ENCODE measurements around the gene MAVS.

The MAVS gene

DNA sequence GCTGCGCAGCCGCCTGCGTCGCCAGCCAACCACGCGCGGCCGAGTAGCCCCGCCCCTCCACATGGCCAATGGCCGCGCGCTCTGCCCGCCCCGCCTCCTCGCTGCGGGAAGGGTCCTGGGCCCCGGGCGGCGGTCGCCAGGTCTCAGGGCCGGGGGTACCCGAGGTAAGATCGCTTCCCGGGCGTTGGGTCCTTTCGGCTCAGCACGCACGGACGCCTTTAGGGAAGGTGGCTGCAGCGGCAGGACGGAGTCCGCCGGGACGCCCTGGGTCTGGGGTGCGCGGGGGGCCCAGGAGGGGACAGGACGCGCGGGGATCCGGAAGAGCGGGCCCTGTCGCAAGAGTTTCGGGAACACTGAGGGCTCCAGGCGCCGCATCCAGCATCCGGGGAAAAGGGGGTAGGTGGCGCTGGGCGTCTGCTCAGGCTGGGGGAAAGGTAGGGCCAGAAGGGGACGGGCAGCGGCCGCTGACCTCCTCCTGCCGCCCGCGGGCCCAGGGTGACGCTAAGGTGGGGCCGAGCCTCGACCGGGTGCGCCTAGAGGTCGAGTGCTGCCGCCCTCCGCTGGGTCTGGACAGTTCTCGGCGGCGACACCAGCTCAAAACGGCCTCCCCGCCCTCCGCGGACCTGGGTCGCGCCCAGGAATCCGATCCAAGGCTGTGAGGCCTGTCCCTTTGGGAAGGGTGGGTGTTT lies at the start of gene MAVS:
Gene MAVS, plus strand, starts transcription at position 95 of the 689 bp plus-strand sequence. CDS start 7,791 bp downstream, outside the sequence.
- peak; percentile 45 for DNase-seq

DNA sequence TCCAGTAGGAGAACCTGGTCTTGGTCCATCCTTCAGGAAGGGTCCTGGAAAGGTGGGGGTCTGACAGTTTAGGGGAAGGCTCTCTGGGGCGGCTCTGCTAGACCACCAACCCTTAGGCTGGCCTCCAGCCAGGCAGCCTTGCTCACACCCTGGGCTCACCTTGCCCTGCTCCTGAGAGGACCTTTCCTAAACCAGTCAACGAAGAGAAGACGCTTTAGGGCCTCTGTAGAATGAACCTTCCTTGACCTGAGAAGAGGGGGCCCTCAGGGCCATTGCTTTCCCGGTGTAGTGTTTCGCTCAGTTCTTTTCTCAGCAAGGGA lies 49.4 kb upstream of the MAVS start:
- DNase-seq = no peak

DNA sequence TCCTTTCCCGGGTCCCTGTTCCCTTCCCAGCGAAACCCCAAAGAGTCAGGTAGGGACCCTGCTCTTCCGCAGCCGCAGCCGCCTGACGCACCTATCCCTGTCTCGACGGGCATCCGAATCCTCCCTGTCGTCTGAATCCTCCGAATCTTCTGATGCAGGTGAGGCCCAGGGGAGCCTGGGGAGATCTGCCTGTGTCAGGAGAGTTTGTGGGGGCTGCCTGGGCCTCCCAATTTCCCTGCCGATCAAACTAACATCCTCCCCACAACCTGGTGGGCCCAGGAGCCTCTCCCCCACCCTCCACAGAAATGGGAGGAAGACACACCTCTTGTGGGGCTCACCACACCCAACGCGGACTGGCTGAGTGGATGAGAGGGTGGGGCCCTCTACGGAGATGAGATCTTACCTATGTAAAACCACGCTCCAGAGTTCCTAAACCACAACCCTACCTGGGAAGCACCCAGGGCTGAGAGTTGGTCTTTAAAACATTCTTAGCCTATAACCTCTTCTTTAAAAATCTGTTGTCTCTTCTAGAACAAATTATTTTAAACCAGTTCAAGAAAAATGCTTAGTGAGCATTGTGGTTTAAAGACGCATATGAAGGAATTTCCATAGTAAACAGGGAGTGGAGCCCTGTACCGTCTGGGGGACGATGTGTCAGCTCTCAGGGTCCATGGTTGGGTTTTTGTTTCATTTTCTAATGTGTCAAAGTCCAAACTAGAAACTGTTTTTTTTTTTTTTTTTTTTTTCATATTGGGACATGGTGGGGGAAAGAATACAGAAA lies 48.9 kb upstream of the MAVS start:
- DNase-seq = no peak

DNA sequence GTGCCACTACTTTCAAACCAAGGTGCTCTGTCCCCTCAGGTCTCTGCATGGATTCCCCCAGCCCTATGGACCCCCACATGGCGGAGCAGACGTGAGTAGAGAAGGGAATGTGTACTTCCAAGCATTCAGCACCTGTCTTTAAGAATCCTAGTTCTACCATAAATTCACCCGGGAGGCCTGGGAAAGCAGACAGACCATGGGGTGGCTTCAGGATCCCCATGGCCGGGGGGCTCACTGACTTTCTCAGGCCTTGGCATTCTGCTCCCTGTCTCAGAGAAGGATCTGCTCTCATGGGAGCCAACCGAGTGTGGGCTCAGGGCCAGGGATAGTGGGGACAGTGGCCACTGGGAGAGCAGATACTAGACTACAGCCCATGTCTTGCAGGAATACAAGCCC lies 48.3 kb upstream of the MAVS start:
- DNase-seq = no peak

DNA sequence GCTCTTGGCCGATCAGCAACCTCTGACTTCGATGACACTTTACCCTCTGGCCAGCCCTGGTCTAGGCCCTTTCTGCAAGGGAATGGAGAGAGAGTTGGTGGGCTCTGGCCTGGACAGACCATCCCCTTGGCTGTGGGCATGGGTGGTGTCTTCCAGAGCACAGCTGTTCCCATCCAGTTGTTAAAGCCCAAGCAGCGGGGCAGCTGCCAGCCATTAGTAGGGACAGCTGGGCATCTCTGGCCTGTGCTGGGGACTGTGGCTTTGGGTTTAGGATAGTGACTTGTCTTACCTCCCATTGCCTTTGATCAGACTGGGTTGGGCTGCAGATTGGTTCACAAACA lies 47.8 kb upstream of the MAVS start:
- DNase-seq = no peak

DNA sequence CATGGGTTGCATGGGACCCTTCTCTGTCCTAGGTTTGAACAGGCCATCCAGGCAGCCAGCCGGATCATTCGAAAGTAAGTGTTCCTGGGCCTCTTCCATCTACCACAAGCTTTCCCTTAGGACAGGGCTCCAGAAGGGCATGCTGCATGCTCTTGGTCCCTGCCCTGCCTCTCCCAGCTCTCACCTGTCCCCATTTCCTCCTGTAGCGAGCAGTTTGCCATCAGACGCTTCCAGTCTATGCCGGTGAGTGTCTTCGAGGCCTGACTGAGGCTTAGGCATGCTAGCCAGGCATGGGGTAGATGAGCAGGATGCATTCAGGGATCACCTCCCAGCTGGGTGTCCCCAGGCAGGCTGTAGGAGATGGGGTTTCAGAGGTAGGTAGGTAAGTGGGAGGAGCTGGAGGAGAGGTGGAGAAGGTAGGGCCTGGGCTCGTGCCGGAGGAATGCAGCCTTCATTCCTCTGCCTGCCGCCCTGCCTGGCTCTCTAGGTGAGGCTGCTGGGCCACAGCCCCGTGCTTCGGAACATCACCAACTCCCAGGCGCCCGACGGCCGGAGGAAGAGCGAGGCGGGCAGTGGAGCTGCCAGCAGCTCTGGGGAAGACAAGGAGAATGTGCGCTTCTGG lies 46.3 kb upstream of the MAVS start:
- no peak for DNase-seq

DNA sequence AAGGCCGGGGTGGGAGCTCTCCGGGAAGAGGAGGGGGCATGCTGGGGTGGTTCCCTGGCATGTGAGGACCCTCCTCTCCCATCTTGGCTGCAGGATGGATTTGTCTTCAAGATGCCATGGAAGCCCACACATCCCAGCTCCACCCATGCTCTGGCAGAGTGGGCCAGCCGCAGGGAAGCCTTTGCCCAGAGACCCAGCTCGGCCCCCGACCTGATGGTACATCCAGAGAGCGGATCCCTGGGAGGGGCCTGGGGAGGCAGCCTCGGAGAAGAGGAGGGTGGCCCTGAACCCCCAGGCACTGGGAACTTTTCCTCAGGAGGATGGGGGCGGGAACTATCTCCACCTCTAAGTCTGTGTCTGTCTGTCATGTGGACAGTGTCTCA lies 45.8 kb upstream of the MAVS start:
- no peak for DNase-seq

DNA sequence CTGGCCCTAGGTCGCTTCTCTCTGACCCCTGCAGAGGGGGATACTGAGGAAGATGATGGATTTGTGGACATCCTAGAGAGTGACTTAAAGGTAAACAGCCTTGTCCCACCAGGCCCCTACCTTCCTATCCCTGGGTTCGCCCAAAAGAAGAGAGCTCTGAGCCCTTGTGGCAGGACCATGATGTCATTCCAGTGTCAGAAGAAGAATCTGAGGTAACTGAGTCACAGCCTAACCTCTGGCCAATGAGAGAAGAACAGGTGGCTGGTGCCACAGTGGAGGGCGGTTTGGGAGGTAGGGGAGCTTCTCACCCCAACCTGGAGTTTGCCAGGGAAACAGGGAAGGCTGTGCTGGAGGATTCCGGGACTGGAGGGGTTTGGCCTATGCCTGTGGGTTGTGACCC lies 45.3 kb upstream of the MAVS start:
- DNase-seq = no peak

DNA sequence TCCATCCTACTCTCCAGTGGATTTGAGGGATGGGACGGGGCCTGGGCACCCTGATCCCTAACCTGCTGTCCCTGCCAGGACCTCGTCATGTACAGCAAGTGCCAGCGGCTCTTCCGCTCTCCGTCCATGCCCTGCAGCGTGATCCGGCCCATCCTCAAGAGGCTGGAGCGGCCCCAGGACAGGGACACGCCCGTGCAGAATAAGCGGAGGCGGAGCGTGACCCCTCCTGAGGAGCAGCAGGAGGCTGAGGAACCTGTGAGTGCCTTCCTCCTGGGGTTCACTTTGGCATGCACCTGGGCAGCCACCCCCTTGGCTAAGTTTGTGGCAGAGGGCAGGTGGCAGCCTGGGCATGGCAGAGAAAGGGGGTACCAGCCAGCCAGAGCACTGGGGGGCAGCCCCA lies 44.8 kb upstream of the MAVS start:
- DNase-seq = no peak

DNA sequence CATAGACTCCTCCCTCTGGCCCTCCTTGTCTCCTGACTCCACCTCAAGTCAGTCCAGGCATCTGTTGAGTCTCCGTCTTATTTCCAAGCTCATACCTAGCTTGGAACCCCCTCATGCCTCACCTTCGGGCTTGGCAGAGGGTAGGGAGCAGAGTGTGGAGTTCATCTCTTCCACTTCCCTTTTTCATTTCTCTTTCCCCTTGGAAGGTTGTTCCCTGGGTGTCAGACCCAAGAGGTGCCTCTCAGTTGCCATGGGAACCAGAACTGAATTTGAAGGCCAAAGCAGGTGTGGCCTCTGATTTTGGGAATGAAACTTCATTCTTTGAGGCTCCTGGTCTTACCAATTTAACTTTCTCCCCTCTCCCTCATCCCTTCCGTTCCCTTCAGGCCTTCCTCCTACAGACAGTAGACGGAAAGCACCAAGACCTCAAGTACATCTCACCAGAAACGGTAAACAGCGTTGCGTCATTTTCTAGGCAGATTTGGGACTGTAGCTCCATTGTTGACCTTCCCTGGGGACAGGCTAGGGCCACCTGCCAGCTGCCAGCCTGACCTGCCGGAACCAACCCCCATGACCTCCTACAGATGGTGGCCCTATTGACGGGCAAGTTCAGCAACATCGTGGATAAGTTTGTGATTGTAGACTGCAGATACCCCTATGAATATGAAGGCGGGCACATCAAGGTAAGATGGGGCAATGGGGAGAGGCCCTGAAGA lies 44.0 kb upstream of the MAVS start:
- no peak for DNase-seq

DNA sequence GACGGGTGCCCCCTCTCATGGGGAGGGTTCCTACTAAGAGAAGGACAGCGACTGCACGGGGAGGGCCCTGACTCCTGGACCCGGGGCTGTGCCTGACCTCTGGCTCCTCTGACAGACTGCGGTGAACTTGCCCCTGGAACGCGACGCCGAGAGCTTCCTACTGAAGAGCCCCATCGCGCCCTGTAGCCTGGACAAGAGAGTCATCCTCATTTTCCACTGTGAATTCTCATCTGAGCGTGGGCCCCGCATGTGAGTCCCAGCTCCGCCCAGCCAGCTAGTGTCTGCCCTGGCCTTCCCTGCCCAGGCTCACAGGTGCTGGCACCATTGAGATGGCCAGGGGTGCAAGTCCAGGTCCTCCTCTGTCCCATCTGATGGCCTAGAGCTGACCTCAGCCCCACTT lies 43.3 kb upstream of the MAVS start:
- no peak for DNase-seq

DNA sequence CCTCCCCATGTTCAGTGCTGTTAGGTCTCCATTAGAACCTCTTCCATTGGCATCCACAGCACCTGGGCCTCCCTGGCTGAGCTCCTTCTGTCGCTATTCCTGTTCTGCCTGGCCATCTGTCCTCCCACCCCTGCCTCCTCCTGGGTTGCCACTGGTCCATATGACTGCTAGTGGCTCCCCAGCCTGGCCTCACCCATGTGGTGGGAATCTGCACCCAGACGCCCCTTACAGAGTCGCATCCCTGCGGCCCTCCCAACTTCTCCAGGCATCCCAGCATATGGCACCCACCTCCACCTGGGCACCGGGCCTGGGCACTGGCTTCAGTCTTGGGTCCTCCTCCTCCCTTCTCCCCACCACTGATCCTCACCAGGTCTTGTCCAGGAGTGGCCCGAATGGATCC lies 42.8 kb upstream of the MAVS start:
- DNase-seq = no peak

DNA sequence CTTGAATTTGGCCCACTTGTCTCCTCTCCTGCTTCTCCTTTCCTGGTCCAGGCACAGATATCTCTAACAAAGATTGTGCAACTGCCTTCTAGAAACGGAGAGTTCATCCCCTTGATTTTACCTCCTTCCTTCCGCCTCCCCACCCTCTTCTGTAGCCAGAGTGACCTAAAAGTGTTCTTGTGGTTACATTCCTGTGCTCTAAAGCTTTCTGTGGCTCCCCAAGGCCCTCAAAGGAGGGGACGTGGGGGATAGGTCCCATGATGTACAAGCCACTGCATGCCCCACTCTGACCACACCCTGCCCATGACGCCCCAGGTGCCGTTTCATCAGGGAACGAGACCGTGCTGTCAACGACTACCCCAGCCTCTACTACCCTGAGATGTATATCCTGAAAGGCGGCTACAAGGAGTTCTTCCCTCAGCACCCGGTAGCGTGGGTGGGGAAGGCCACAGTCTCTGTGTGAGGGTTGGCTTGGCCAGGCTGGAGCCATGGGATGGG lies 42.3 kb upstream of the MAVS start:
- DNase-seq = no peak

DNA sequence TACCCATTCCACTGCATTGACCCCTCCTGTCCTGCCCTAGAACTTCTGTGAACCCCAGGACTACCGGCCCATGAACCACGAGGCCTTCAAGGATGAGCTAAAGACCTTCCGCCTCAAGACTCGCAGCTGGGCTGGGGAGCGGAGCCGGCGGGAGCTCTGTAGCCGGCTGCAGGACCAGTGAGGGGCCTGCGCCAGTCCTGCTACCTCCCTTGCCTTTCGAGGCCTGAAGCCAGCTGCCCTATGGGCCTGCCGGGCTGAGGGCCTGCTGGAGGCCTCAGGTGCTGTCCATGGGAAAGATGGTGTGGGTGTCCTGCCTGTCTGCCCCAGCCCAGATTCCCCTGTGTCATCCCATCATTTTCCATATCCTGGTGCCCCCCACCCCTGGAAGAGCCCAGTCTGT lies 41.9 kb upstream of the MAVS start:
- no peak for DNase-seq

DNA sequence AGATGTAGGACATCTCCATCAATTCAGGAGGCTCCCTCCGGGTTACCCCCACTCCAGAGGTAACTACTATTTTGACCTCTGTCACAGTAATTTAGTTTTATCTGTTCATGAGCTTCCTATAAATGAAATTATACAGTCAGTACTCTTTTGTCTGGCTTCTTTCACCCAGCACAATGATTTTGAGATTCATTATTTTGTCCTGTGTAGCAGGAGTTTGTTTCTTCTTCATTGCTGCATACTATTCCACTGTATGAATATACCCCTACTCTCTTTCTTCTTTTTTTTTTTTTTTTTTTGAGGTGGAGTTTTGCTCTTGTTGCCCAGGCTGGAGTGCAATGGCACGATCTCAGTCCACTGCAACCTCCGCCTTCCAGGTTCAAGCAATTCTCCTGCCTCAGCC lies 38.1 kb upstream of the MAVS start:
- DNase-seq = no peak

DNA sequence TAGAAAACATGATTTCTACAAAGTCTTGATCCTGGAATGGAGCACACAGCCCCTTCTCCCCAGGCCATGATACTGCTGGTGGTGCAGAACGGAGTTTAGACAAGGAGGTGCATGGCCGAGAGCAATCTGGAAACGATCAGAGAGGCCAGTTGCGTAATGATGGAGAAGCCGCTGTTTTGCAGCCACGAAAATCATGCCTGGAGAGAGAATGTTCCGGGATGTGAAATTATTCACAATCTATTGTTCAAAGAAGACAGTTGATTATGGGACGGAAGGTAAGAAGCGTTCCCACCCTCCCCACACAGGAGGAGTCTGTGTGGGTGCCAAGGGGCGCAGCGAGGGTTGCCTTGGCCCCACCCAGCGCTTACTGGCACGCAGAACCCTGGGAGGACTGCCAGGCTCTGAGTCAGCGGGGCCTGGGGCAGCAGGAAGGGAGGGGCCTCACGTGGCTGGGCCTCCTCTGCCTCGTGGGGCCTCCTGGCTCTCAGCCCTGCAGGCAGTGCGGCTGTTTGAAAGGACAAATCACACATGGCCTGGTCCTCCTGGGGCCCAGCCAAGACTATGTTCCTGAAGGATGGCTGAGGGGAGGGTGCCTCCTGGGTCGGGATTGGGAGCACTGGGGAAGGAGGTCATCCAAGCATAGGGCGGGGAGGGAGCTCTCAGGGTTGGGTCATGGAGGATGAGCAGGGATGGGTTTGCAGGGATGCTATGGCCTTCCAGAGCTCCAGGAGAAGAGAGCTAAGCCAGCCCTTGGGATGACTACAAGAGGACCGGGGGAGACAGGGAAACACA lies 35.0 kb upstream of the MAVS start:
- DNase-seq = peak; percentile 37

DNA sequence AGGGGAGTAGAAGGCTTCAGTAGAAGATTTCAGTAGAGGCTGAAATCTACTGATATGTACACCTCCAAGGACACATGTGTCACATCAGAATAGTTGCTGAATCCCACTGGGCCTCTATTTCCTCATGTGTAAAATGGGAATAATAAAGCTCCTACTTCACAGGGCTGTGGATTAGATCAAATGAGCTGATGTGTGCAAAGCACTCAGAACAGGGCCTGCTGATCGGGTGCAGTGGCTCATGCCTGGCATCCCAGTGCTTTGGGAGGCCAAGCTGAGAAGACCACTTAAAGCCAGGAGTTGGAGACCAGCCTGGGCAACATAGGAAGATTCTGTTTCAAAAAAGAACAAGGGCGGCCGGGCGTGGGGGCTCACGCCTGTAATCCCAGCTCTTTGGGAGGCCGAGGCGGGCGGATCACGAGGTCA lies 34.4 kb upstream of the MAVS start:
- DNase-seq = no peak

DNA sequence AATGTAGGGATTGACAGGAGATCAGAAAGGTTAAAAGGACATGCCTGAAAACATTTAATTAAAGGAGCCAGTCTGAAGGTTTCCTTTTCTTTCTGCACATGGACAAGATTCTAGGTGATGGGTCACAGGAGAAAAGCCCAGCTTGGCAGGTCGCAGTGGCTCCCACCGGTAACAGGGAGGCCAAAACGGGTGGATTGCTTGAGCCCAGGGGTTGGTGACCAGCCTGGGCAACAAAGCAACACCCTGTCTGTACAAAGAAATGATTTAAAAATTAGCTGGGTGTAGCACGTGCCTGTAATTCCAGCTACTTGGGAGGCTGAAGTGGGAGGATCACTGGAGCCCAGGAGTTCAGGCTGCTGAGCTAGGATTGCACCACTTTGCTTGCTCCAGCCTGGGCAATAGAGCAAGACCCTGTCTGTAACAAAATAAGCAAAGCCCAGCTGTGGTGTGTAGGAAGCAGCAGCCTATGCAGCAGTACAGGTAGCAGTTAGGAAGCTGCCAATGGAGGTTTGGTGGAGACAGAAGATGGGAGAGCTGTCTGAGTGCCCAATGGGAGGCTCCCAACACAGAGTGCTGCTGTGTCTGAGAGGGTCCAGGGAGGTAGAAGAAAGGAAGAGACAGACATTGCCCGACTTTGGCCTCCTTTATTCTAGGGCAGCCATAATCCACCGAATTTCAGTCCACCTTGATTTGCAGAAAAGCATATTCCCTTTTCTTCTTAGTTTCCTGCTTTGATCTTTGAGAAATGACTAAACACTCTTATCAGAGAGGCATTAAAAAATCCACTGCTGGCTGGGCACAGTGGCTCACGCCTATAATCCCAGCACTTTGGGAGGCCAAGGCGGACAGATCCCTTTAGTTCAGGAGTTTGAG lies 33.4 kb upstream of the MAVS start:
- no peak for DNase-seq

DNA sequence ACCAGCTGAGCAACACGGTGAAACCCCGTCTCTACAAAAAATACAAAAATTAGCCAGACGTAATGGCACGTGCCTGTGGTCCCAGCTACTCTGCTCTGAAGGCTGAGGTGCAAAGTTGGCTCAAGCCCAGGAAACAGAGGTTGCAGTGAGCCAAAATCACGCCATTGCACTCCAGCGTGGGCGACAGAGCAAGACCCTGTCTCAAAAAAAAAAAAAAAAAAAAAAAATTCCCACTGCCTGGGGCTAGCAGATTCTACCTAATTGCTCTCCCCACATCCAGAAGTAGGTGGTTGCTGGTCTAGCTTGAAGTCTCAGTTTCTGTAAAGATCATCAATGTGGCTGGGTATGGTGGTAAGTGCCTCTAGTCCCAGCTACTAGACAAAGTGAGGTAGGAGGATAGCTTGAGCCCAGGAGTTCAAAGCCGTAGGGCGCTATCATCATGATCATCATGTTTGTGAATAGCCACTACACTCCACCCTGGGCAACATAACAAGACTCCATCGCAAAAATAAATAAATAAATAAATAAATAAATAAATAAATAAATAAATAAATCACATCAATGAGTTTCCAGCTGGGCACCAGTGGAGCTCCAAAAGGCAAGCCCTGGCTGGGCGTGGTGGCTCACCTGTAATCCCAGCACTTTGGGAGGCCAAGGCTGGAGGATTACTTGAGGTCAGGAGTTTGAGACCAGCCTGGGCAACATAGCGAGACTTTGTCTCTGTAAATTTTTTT lies 32.6 kb upstream of the MAVS start:
- DNase-seq = no peak

DNA sequence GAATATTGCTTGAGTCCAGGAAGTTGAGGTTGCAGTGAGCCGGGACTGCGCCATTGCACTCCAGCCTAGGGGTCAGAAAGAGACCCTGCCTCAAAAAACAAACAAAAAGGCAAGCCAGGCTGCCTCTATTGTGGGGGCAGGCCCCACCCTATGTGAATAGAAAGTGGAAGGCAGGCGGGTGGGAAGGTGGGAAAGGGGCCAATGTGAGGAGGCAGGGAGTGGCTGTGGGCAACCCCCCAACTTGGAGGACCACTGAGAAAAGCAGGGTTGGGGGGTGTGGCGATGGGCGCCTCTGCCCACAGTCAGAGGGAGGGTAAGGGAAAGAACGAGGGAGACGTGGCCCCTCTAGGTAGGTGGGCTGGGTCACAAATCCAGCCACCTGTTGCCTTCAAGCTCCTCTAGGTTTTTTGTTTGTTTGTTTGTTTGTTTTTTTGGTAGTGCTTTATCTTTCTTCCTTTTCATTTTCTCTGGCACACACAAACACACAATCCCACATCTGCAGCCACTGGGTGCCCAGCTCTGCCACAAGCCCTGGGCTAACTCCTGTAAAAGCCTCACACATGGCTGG lies 31.6 kb upstream of the MAVS start:
- DNase-seq = no peak

All from NCI-H1417 treated with DMSO at 0.1 percent for 48 hours (cell line).